Measurements from ENCODE around the gene OLFML1. TPM values are rescaled to one million over a fixed set of nuclear protein-coding genes. Genes with fewer than 3 reads are reported as not detected.

The OLFML1 gene
- total RNA-seq, 1 donor from 2014 or later: not detected

DNA sequence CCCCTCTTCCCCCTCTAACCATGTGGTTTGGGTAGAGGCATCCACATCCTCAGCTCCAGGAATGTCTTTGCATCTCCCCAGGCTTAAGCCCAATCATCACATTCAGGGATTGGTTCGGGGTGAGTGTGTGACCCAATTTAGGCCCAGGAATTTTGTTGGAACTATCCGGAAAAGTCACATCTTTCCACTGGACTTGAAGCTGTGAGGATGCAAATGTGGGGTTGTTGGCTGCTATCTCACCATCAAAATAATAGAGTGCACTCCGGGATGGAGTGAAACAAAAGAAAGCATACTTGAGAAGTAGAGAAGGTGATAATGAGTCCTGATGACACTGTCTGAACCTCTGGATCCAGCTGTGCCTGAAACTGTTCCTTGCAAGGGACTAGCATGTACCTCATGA is 33.8 kb upstream of the OLFML1 start:
- Mint-ChIP-seq H3K27ac (ENCODE audit: unreplicated experiment) (no peak overlapping the region), H3K27me3 (ENCODE audit: low read depth, unreplicated experiment) (peaks cover 15% of the 10 kb centered on the region), H3K36me3 (ENCODE audit: low read depth, unreplicated experiment) (peaks cover 2% of the 10 kb centered on the region), H3K4me1 (ENCODE audit: low read depth, unreplicated experiment) (no peaks in the 10 kb centered on the region), H3K9me3 (ENCODE audit: unreplicated experiment) (no peaks in the 10 kb centered on the region), H3K4me3 (ENCODE audit: unreplicated experiment) (no peak overlapping the region)
- FAIRE-seq: no peak
- H3K4me1 ChIP-seq (ENCODE audit: insufficient read depth, low read length): no peaks in the 10 kb centered on the region
- H3K4me2 ChIP-seq (ENCODE audit: low read length): no peak overlapping the region
- H3K4me3 ChIP-seq (ENCODE audit: insufficient read depth, low read depth, low read length): no peak overlapping the region
- H3K27ac ChIP-seq (ENCODE audit: low read depth, low read length): no peak overlapping the region
- no peak overlapping the region for H3K9ac ChIP-seq (ENCODE audit: low read length)
- peaks cover 4% of the 10 kb centered on the region for H3K27me3 ChIP-seq (ENCODE audit: insufficient read depth, low read length)
- DNase-seq (ENCODE audit: low read depth): no peak
- H3K9me3 ChIP-seq (ENCODE audit: insufficient read depth, low read depth, low read length): no peaks in the 10 kb centered on the region
- no peaks in the 10 kb centered on the region for H3K79me2 ChIP-seq (ENCODE audit: insufficient read depth, low read length)
- H2AFZ ChIP-seq (ENCODE audit: low read depth, low read length): no peak overlapping the region
- H4K20me1 ChIP-seq (ENCODE audit: insufficient read depth, low read length): no peaks in the 10 kb centered on the region
- TF ChIP-seq EZH2 (IDR thresholded peaks at IDR 0.05; ENCODE audit: insufficient read depth, low read length): no peak
- TF ChIP-seq, protein P1, sequence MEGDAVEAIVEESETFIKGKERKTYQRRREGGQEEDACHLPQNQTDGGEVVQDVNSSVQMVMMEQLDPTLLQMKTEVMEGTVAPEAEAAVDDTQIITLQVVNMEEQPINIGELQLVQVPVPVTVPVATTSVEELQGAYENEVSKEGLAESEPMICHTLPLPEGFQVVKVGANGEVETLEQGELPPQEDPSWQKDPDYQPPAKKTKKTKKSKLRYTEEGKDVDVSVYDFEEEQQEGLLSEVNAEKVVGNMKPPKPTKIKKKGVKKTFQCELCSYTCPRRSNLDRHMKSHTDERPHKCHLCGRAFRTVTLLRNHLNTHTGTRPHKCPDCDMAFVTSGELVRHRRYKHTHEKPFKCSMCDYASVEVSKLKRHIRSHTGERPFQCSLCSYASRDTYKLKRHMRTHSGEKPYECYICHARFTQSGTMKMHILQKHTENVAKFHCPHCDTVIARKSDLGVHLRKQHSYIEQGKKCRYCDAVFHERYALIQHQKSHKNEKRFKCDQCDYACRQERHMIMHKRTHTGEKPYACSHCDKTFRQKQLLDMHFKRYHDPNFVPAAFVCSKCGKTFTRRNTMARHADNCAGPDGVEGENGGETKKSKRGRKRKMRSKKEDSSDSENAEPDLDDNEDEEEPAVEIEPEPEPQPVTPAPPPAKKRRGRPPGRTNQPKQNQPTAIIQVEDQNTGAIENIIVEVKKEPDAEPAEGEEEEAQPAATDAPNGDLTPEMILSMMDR (IDR thresholded peaks at IDR 0.05; ENCODE audit: insufficient read depth, low read depth, low read length): no peak
- H3K36me3 ChIP-seq (ENCODE audit: insufficient read depth, low read length): no peaks in the 10 kb centered on the region

DNA sequence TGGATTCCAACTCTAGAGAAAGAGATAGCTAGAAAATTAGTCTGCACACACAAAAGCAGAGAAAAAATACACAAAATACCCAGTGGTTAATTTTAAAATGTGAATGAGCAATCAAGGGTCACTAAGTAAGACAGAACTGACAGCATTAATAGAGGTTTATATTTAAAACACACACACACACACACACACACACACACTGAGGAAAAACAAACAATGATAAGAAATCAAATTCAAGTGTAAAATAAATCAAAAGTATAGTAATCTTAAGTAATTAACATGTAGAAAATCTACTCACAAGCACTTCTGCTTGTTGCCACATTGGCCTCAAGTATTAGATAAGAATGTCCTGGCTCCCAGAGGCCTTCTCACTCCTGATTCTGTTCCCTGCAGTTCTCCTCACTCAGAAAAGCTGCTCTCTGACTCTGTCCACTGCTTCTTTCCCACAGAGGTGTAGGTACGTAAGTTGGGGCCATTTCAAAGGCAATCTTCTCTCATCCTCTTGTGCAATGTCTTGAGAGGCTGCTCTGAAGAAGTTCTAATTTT is 33.3 kb upstream of the OLFML1 start:
- no peaks in the 10 kb centered on the region for H4K20me1 ChIP-seq (ENCODE audit: insufficient read depth, low read length)
- no peaks in the 10 kb centered on the region for H3K36me3 ChIP-seq (ENCODE audit: insufficient read depth, low read length)
- TF ChIP-seq, protein P1 (IDR thresholded peaks at IDR 0.05; ENCODE audit: insufficient read depth, low read depth, low read length): no peak
- no peak for TF ChIP-seq EZH2 (IDR thresholded peaks at IDR 0.05; ENCODE audit: insufficient read depth, low read length)
- Mint-ChIP-seq H3K4me1 (ENCODE audit: low read depth, unreplicated experiment) (no peaks in the 10 kb centered on the region), H3K4me3 (ENCODE audit: unreplicated experiment) (no peak overlapping the region), H3K27me3 (ENCODE audit: low read depth, unreplicated experiment) (peaks cover 10% of the 10 kb centered on the region), H3K36me3 (ENCODE audit: low read depth, unreplicated experiment) (peaks cover 2% of the 10 kb centered on the region), H3K27ac (ENCODE audit: unreplicated experiment) (no peak overlapping the region), H3K9me3 (ENCODE audit: unreplicated experiment) (no peaks in the 10 kb centered on the region)
- H2AFZ ChIP-seq (ENCODE audit: low read depth, low read length): no peak overlapping the region
- no peak overlapping the region for H3K9ac ChIP-seq (ENCODE audit: low read length)
- DNase-seq (ENCODE audit: low read depth) (no peak), FAIRE-seq (no peak)
- H3K4me1 ChIP-seq (ENCODE audit: insufficient read depth, low read length): no peaks in the 10 kb centered on the region
- no peak overlapping the region for H3K27ac ChIP-seq (ENCODE audit: low read depth, low read length)
- no peak overlapping the region for H3K4me2 ChIP-seq (ENCODE audit: low read length)
- no peaks in the 10 kb centered on the region for H3K79me2 ChIP-seq (ENCODE audit: insufficient read depth, low read length)
- H3K27me3 ChIP-seq (ENCODE audit: insufficient read depth, low read length): peaks cover 4% of the 10 kb centered on the region
- H3K4me3 ChIP-seq (ENCODE audit: insufficient read depth, low read depth, low read length): no peak overlapping the region
- H3K9me3 ChIP-seq (ENCODE audit: insufficient read depth, low read depth, low read length): no peaks in the 10 kb centered on the region

DNA sequence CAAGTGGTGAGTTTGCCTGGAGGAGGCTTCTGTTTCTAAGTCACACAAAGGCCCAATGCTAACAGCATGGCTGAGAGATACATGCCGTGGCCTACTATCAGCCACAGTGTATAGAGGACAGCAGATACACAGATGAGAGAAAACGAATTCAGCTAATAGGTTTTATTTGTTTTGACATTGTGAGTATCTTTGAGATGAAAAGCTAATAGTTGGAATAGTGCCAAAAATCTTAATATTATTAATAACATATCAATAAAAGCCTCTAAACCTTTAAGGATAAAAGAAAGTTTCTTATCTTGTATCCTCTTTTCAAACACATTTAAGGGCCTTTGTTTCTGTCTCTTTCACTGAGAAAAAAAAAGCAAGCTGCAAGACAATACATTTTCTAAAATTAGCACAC is 30.5 kb upstream of the OLFML1 start:
- no peak overlapping the region for H3K27ac Mint-ChIP-seq (ENCODE audit: unreplicated experiment)
- peaks cover 7% of the 10 kb centered on the region for H3K27me3 Mint-ChIP-seq (ENCODE audit: low read depth, unreplicated experiment)
- FAIRE-seq (no peak), DNase-seq (ENCODE audit: low read depth) (no peak)
- no peaks in the 10 kb centered on the region for H4K20me1 ChIP-seq (ENCODE audit: insufficient read depth, low read length)
- H3K9me3 ChIP-seq (ENCODE audit: insufficient read depth, low read depth, low read length): no peaks in the 10 kb centered on the region
- H3K4me2 ChIP-seq (ENCODE audit: low read length): no peak overlapping the region
- no peak overlapping the region for H3K27ac ChIP-seq (ENCODE audit: low read depth, low read length)
- TF ChIP-seq, protein P1 (IDR thresholded peaks at IDR 0.05; ENCODE audit: insufficient read depth, low read depth, low read length): no peak
- TF ChIP-seq EZH2 (IDR thresholded peaks at IDR 0.05; ENCODE audit: insufficient read depth, low read length): no peak
- peaks cover 4% of the 10 kb centered on the region for H3K27me3 ChIP-seq (ENCODE audit: insufficient read depth, low read length)
- no peaks in the 10 kb centered on the region for H3K79me2 ChIP-seq (ENCODE audit: insufficient read depth, low read length)
- H3K4me1 ChIP-seq (ENCODE audit: insufficient read depth, low read length): no peaks in the 10 kb centered on the region
- no peak overlapping the region for H3K9ac ChIP-seq (ENCODE audit: low read length)
- no peaks in the 10 kb centered on the region for H3K36me3 Mint-ChIP-seq (ENCODE audit: low read depth, unreplicated experiment)
- H3K4me3 Mint-ChIP-seq (ENCODE audit: unreplicated experiment): no peak overlapping the region
- H3K36me3 ChIP-seq (ENCODE audit: insufficient read depth, low read length): no peaks in the 10 kb centered on the region
- H3K9me3 Mint-ChIP-seq (ENCODE audit: unreplicated experiment): peaks cover 3% of the 10 kb centered on the region
- no peak overlapping the region for H2AFZ ChIP-seq (ENCODE audit: low read depth, low read length)
- H3K4me3 ChIP-seq (ENCODE audit: insufficient read depth, low read depth, low read length): no peak overlapping the region
- no peaks in the 10 kb centered on the region for H3K4me1 Mint-ChIP-seq (ENCODE audit: low read depth, unreplicated experiment)
